KMS-11 (cell line): Measurements from ENCODE around the gene IGSF10.

Source experiments
- H2AFZ ChIP-seq: fragments of 200-600 bp; sonication (generic); 2 replicates; pipeline ENCODE4 v1.6.1; 2016; ENCODE audit warnings: antibody characterized with exemption, mixed run types, low read depth
- H3K27ac ChIP-seq: fragments of 200-600 bp; sonication (generic); 2 replicates; pipeline ENCODE4 v1.6.1; 2016; ENCODE audit warnings: mild to moderate bottlenecking, mixed run types
- H3K27me3 ChIP-seq: fragments of 200-600 bp; sonication (generic); 2 replicates; pipeline ENCODE4 v1.6.1; 2017; ENCODE audit warnings: mild to moderate bottlenecking, low read depth, mixed run types, moderate library complexity; ENCODE audit not compliant: insufficient read depth
- H3K36me3 ChIP-seq: fragments of 200-600 bp; sonication (generic); 2 replicates; pipeline ENCODE4 v1.6.1; 2017; ENCODE audit warnings: mild to moderate bottlenecking, mixed run types; ENCODE audit not compliant: insufficient read depth
- H3K4me1 ChIP-seq: fragments of 200-600 bp; sonication (generic); 2 replicates; pipeline ENCODE4 v1.6.1; 2016; ENCODE audit warnings: mild to moderate bottlenecking, low read depth, mixed run types; ENCODE audit not compliant: poor library complexity, severe bottlenecking
- H3K4me2 ChIP-seq: fragments of 200-600 bp; sonication (generic); 2 replicates; pipeline ENCODE4 v1.7.0; 2016; ENCODE audit warnings: mild to moderate bottlenecking, mixed run types
- H3K4me3 ChIP-seq: fragments of 200-600 bp; sonication (generic); IDR thresholded peaks from 2 replicates; pipeline ENCODE4 v1.6.1; 2017; ENCODE audit warnings: low read depth, low read length, mixed read lengths; ENCODE audit not compliant: insufficient read depth
- H3K79me2 ChIP-seq: fragments of 200-600 bp; sonication (generic); 2 replicates; pipeline ENCODE4 v1.6.1; 2016; ENCODE audit warnings: low read depth, mixed run types; ENCODE audit not compliant: insufficient read depth
- H3K9ac ChIP-seq: fragments of 200-600 bp; sonication (generic); 2 replicates; pipeline ENCODE4 v1.6.1; 2016; ENCODE audit warnings: mild to moderate bottlenecking, mixed run types
- H4K20me1 ChIP-seq: fragments of 200-600 bp; sonication (generic); 2 replicates; pipeline ENCODE4 v1.6.1; 2016; ENCODE audit warnings: mild to moderate bottlenecking, mixed run types; ENCODE audit not compliant: insufficient read depth
- TF ChIP-seq, protein P1 (sequence below): fragments of 200-600 bp; sonication (generic); conservative IDR thresholded peaks from 2 replicates; pipeline ENCODE4 v1.6.1; 2017; ENCODE audit warnings: low read depth, mild to moderate bottlenecking, antibody characterized with exemption, low read length, moderate library complexity, mixed read lengths

The IGSF10 gene

DNA sequence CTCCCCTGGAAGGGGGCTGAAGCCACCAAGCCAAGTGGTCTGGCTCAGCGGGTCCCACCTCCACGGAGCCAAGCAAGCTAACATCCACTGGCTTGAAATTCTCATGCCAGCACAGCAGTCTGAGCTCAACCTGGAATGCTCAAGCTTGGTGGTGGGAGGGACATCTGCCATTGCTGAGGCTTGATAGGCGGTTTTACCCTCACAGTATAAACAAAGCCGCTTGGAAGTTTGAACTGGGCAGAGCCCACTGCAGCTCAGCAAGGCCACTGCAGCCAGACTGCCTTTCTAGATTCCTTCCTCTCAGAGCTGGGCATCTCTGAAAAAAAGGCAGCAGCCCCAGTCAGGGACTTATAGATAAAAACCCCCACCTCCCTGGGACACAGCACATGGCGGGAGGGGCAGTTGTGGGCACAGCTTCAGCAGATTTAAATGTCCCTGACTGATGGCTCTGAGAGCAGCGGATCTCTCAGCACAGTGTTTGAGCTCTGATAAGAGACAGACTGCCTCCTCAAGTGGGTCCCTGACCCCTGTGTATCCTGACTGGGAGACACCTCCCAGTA lies 23.2 kb upstream of the IGSF10 start:
- Histone ChIP-seq H3K4me3 (no peak overlapping the region), H3K27ac (no peak overlapping the region), H3K9ac (no peak overlapping the region), H3K4me2 (no peak overlapping the region), H3K36me3 (no peaks in the 10 kb centered on the region), H3K4me1 (no peaks in the 10 kb centered on the region), H3K79me2 (no peaks in the 10 kb centered on the region), H3K27me3 (no peaks in the 10 kb centered on the region), H4K20me1 (no peaks in the 10 kb centered on the region), H2AFZ (no peak overlapping the region)
- TF ChIP-seq, protein P1, sequence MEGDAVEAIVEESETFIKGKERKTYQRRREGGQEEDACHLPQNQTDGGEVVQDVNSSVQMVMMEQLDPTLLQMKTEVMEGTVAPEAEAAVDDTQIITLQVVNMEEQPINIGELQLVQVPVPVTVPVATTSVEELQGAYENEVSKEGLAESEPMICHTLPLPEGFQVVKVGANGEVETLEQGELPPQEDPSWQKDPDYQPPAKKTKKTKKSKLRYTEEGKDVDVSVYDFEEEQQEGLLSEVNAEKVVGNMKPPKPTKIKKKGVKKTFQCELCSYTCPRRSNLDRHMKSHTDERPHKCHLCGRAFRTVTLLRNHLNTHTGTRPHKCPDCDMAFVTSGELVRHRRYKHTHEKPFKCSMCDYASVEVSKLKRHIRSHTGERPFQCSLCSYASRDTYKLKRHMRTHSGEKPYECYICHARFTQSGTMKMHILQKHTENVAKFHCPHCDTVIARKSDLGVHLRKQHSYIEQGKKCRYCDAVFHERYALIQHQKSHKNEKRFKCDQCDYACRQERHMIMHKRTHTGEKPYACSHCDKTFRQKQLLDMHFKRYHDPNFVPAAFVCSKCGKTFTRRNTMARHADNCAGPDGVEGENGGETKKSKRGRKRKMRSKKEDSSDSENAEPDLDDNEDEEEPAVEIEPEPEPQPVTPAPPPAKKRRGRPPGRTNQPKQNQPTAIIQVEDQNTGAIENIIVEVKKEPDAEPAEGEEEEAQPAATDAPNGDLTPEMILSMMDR, result no peak

DNA sequence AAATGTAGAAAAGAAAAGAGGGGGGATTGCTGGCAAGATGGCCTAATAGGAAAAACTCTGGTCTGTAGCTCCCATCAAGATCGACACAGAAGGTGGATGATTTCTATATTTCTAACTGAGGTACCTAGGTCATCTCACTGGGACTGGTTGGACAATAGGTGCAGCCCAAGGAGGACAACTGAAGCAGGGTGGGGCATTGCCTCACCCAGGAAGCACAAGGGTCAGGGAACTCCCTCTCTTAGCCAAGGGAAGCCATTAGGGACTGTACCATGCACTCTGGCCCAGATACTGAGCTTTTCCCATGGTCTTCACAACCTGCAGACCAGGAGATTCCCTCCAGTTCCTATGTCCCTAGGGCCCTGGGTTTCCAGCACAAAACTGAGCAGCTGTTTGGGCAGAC lies 22.6 kb upstream of the IGSF10 start:
- H3K4me3 ChIP-seq, result no peak overlapping the region
- no peaks in the 10 kb centered on the region for H3K36me3 ChIP-seq
- no peaks in the 10 kb centered on the region for H3K79me2 ChIP-seq
- H3K27me3 ChIP-seq, result no peaks in the 10 kb centered on the region
- H3K4me2 ChIP-seq, result no peak overlapping the region
- H3K4me1 ChIP-seq, result no peaks in the 10 kb centered on the region
- TF ChIP-seq, protein P1, result no peak
- no peak overlapping the region for H3K27ac ChIP-seq
- H3K9ac ChIP-seq, result no peak overlapping the region
- H4K20me1 ChIP-seq, result no peaks in the 10 kb centered on the region
- no peak overlapping the region for H2AFZ ChIP-seq

DNA sequence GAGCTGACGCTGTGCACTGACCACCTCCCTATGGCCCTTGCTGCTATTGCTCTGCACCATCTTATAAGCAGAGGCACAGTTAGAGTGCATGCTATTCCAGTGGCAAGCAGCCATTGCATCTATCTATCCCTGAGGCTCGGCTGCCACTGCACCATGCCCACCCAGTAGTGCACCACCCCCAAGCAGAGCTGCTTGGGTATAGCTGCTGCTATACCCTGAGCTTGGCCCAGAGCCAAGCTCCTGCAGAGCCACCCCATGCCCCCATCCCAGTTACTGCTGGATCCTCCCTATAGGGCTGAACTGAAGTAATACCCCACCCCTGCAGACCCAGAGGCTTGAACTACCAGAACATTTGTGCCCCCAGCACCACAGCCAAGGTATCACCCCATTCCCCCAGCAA lies 19.6 kb upstream of the IGSF10 start:
- Histone ChIP-seq H3K4me1 (no peaks in the 10 kb centered on the region), H3K36me3 (no peaks in the 10 kb centered on the region), H3K27ac (no peak overlapping the region), H3K4me3 (no peak overlapping the region), H3K27me3 (no peaks in the 10 kb centered on the region), H3K9ac (no peak overlapping the region), H4K20me1 (no peaks in the 10 kb centered on the region), H3K79me2 (no peaks in the 10 kb centered on the region), H3K4me2 (no peak overlapping the region), H2AFZ (no peak overlapping the region)
- TF ChIP-seq, protein P1, result no peak

DNA sequence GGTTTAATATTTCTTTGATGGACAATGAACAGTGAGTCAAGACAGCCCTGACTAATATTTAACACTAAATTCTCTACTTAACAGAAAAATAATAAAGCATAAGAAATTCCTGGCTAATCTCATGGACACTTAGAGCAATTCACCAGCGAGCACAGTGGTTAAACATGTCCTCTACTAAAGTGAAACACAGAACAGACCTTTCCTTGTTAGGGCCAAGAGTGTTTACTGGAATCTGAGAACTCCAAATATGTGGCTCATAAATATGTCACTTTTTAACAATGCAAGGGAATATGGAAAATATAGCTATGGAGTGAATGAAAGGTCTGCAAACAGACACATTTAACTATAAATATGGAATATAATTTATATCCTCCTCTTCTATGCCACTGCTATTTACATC lies 18.6 kb upstream of the IGSF10 start:
- Histone ChIP-seq H3K4me1 (no peaks in the 10 kb centered on the region), H3K9ac (no peak overlapping the region), H3K4me2 (no peak overlapping the region), H3K36me3 (no peaks in the 10 kb centered on the region), H3K27me3 (no peaks in the 10 kb centered on the region), H4K20me1 (no peaks in the 10 kb centered on the region), H3K4me3 (no peak overlapping the region), H3K27ac (no peak overlapping the region), H2AFZ (no peak overlapping the region), H3K79me2 (no peaks in the 10 kb centered on the region)
- TF ChIP-seq, protein P1, result no peak

DNA sequence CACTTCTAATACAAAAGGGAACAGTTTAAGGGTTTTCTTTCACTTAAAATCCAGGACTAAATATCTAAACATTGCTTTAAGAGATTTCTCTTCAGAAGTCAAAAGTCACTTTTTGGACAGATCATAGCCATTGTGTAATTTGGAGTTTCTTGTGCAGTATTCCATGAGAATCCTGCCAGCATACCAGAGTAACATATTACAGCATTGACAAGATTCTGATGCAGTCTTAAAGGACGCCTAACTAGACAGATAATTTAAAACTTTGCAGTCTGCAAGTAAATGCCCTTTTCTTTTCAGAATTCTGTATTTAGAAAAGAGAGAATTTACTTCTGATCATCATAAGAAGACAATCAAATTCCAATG lies 17.5 kb upstream of the IGSF10 start:
- no peaks in the 10 kb centered on the region for H3K4me1 ChIP-seq
- no peak overlapping the region for H3K4me2 ChIP-seq
- no peaks in the 10 kb centered on the region for H3K27me3 ChIP-seq
- H3K27ac ChIP-seq, result no peak overlapping the region
- no peaks in the 10 kb centered on the region for H4K20me1 ChIP-seq
- no peak overlapping the region for H2AFZ ChIP-seq
- H3K36me3 ChIP-seq, result no peaks in the 10 kb centered on the region
- no peaks in the 10 kb centered on the region for H3K79me2 ChIP-seq
- no peak overlapping the region for H3K9ac ChIP-seq
- no peak overlapping the region for H3K4me3 ChIP-seq
- TF ChIP-seq, protein P1, result no peak
